Activated CD4-positive, alpha-beta T cell treated with anti-CD3 and anti-CD28 coated beads, Interleukin-10, Interleukin-2, amounts not matched to agents 100 ng/mL and 50 ng/mL, durations not matched to agents 16 hours and 8 hours (primary cell): ENCODE results near the gene RSPH1.
"Not testable (repeated sequence)": the region's sequence is repeated elsewhere in the genome, so short reads cannot be mapped to it uniquely, and the experiment has no call there.

Experiments used
- DNase-seq: peaks from one replicate; pipeline ENCODE4 v3.0.0-alpha.2; 2020

RSPH1 gene

GRCh38 chr21:42480736-42481135, 15.3 kb downstream of the RSPH1 start:
- no peak for DNase-seq

DNA sequence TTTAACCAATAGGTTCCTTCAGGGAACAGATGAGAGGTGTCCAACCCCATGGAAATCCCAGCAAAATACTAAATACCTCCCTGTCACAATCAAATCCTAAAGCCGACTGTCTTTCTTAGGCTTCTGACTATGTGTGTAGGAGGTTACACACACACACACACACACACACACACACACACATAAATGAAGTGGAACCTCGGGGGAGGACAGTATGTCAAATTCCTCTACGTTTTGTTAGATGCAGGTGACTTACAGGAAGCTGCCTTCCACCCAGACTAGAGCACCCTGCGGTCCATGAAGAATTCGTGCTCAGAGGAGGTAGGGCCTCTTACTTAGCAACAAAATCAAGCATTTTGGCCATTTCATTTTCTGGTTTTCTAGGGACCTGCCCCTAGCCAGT, 16.4 kb downstream of the RSPH1 start:
- DNase-seq, result no peak

DNA sequence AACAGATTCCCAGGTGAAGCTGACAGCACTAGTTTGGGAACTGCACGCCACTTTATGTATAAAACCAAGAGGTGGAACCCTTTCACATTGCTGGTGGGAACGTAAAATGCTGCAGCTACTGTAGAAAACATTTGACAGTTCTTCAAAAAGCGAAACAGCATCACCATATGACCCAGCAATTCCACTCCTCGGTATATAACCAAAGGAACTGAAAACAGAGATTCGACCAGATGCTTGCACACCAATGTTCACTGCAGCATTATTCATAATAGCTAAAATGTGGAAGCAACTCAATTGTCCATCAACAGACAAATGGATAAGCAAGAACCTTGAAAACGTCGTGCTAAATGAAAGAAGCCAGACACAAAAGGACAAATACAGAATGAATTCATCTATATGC, 17.5 kb downstream of the RSPH1 start:
- DNase-seq, result no peak

GRCh38 chr21:42476388-42477331, 19.4 kb downstream of the RSPH1 start:
- DNase-seq, result no peak

DNA sequence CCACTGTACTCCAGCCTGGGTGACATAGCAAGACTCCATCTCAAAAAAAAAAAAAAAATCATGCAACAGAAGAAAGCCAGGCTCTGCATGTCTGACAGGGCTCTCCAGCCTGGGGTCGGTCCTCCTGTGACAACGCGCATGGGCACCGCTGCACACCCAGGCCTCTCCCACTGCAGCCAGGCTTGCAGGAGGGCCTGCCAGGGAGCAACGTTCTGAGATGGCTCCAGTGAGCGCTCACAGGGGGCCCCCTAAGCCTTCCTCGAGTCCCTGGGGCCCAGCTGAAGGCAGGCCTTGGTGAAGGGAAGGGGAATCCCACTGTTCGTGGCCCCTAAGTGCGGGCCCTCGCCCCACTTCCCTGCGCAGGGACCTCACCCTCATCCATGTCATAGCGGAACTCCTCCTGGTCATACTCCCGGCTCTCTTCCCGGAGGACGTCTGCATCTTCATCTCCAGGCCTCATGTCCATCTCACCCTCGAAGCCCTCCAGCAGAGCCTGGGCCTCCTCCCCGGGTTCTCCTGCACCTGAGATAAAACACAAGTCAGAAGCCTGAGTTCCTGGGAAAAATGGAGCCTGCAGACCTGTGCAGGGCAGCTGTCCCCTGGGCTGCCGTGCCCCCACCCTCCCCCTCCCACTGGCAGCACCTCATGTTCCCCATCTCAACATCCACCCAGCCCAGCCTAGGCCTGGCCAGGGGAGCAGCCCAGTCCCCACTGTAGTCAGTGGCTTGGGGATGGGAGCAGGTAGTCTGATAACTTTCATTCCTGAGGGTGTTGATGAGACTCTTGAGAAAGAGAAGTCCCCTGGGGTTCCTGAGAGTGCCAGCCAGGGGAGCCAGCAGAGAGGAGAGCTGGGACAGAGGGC, 20.3 kb downstream of the RSPH1 start:
- DNase-seq, result no peak

GRCh38 chr21:42475036-42475435, 21.0 kb downstream of the RSPH1 start:
- DNase-seq, result no peak

- no peak for DNase-seq
Measured at GRCh38 chr21:42474043-42474831, 21.8 kb downstream of the RSPH1 start.

- no peak for DNase-seq
Measured at GRCh38 chr21:42473498-42474042, 22.5 kb downstream of the RSPH1 start.

DNA sequence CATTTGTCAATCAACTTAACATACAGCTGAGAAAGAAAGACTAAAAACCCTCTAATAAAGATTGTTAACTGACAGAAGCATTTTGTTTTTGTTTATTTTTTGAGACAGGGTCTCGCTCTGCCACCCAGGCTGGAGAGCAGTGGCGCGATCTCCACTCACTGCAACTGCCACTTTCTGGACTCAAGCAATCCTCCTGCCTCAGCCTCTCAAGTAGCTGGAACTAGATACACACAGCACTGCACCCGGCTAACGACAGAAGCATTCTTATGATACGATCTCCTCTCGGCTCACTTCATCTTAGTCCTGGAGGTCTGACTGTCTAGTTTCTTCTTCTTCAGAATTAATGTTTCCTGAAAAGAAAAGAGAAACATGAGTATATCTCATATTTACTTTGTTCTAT, 23.5 kb downstream of the RSPH1 start:
- DNase-seq, result no peak

- no peak for DNase-seq
Measured at GRCh38 chr21:42471716-42472330, 24.2 kb downstream of the RSPH1 start.

- DNase-seq, result no peak
Measured at GRCh38 chr21:42471206-42471605, 24.8 kb downstream of the RSPH1 start.

DNA sequence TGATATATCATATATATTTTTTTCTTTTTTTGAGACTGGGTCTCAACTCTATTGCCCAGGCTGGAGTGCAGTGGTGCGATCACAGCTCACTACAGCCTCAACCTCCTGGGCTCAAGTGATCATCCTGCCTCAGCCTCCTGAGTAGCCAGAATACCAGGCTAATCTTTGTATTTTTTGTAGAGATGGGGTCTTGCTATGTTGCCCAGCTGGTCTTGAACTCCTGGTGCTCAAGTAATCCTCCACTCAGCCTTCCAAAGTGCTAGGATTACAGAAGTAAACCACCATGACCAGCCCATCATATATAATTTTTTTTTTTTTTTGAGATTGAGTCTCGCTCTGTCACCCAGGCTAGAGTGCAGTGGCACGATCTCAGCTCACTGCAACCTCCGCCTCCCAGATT, 26.3 kb downstream of the RSPH1 start:
- DNase-seq, result not testable (repeated sequence)

DNA sequence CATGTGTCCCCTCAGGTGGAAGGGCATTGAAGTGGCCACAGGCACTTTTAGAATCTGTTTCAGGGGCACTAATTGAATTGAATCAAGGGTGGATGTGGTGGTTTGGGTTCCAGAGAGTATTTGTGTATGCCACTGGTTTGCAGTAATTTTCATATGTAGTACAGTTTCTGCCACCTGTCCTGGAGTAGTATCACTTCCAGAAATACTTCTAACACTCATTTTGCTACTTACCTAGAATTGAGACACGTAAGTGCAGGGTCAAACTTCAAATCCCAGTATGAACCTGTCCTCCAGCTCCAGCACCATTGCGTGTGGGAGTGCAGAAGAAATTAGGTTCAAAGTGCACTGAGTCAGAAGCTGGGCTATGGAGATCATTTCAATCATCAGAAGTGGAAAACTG, 26.8 kb downstream of the RSPH1 start:
- DNase-seq, result no peak

- no peak for DNase-seq
Measured at GRCh38 chr21:42468491-42469131, 27.4 kb downstream of the RSPH1 start.

- peak; percentile 38 for DNase-seq
Measured at GRCh38 chr21:42467140-42467983, 28.7 kb downstream of the RSPH1 start.

- DNase-seq, result no peak
Measured at GRCh38 chr21:42466700-42467099, 29.3 kb downstream of the RSPH1 start.

DNA sequence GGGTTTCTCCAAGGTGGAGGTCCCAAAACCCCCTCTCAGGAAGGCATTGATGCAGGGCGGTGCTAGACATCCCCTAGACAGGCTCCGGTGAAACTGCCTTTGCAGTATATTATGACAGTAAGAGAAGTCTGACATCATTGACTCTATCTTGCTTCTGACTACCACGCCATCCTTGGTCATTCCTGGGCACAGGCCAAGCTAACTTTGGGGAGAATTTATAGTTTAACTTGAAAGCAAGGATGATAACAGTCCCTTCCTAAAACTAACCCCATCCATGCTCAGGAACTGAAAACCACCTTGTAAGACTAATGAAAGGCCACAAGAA, 30.3 kb downstream of the RSPH1 start:
- no peak for DNase-seq

DNA sequence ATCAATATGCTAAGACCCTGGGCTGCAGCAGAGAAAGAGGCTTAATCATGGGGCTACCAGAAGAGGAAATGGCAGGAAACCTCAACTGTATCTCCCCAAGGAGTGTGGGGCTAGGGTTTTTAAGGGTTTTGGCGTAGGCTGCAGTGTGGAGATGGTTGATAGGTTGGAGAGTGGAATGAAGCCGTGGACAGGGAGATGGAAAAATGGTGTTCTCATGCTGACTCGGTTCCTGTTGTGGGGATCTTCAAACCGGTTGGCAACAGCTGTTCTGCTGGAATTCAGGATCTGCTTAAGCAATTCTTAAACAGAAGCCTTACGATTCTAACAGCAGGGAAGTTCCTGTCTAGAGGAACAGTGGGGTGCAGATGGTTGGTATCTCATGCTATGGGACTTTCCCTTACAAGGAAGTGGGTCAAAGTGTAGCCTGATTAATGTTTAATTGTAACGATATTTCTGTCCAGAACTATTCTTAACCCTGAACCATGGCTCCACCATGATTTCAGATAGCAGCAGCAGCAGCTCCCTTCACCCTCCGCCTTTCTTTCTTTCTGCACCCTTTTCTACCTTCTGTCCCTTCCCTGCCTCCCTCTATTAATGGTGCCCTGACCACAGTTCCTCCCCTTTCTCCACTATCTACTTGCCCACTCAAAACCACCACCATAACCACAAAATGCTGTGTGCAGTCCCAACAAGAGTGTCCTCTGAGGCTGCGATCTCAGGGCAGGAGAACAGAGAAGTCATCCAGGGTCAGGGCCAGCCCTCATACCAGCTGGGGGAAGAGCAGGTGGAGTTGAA, 30.8 kb downstream of the RSPH1 start:
- no peak for DNase-seq

- DNase-seq, result peak; percentile 58
Measured at GRCh38 chr21:42463861-42464515, 32.0 kb downstream of the RSPH1 start.
